HG03558 (cell line): Measurements from ENCODE around the gene HINFP.
"Not testable (repeated sequence)": the region's sequence is repeated elsewhere in the genome, so short reads cannot be mapped to it uniquely, and the experiment has no call there.

ENCODE experiments used
- ATAC-seq: cut with Tn5 transposase; IDR thresholded peaks from one replicate; pipeline ENCODE4 v1.9.1; 2021; ENCODE audit warnings: moderate number of reproducible peaks; ENCODE audit not compliant: unreplicated experiment; ENCODE audit errors: extremely low read depth

The HINFP gene

DNA sequence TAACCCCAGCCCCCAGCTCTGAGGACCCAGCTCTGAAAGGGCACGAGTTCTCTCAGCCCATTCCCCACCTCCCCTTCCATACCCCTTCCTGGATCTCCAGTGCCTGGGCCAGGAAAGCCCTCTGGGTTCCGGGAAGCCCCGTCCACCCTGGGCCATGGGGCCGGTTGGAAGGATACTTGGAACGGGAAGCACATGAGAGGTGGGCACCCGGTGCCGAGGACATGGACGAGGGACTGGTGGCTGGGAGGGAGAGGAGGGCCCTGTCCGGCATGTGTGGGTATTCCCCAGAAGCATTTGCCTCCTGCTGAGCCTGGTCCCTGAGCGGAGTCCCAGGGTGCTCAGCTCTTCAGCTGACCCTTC is 5.2 kb upstream of the HINFP start:
- no peak for ATAC-seq

GRCh38 chr11:119116601-119117000 is 4.8 kb upstream of the HINFP start:
- ATAC-seq = no peak

- ATAC-seq = no peak
Measured at GRCh38 chr11:119117004-119117706, 4.2 kb upstream of the HINFP start.

GRCh38 chr11:119118227-119118626 is 3.2 kb upstream of the HINFP start:
- ATAC-seq = no peak

DNA sequence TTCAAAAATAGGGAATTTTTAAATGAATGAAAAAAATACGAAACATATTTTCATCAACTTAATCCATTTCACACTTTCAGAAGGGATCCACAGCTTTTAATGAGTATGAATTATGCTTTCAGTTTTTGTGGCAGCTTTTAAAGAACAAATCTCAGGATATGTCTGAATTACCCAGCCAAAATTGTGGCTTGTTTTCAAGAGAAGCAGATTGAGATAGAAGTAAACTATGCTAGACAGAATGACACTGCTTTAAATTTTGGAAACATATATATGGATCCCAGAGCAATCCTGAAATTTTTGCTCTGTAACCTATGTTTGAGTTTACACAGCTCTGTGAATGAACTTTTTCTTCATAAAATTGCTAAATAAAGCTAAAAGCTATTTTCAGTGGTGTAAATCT is 2.4 kb upstream of the HINFP start:
- ATAC-seq = no peak

- ATAC-seq = no peak
Measured at GRCh38 chr11:119120639-119121007, 757 bp upstream of the HINFP start.

DNA sequence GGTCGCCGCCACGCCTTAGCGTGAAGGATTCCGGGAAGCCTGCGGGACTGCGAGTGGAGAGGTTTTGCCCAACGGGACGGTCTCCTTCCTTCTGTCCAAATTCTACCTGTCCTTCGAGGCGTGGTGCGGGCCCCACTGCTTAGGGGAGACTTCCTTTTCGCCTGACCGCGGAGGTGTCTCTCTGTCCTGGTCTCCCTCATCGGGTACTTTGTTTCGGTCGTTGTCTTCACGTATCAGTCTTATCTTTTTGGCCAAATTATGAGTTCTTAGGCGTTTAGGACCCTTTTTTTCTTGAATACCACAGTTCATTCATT is 388 bp downstream of the HINFP start:
- no peak for ATAC-seq

- no peak for ATAC-seq
Measured at GRCh38 chr11:119125821-119126220, 4.4 kb downstream of the HINFP start.

DNA sequence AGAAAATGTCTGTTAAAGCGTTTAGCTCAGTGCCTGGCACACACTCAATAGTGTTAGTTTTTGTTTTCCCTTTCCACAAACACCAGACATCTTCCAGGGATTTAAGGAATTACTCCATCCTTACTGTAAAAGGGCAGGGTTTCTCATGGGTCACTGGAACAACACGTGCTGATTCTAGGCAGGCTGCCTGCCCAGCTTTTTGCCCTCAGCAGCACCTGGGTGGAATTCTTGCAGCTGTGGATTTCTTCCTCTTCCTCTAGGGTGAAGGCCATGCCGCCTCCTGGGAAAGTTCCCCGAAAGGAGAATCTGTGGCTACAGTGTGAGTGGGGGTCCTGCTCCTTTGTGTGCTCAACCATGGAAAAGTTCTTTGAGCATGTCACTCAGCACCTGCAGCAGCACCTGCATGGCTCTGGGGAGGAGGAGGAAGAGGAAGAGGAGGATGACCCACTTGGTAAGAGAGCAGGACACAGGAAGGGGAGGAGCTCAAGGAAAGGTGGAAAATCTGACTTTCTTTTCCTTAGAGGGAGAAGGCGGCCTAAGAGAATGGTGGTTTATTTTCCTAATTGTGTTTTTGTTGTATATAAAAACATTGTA is 5.4 kb downstream of the HINFP start:
- ATAC-seq = no peak

GRCh38 chr11:119130662-119131061 is 9.3 kb downstream of the HINFP start:
- no peak for ATAC-seq

GRCh38 chr11:119134389-119134978 is 13.1 kb downstream of the HINFP start:
- no peak for ATAC-seq

DNA sequence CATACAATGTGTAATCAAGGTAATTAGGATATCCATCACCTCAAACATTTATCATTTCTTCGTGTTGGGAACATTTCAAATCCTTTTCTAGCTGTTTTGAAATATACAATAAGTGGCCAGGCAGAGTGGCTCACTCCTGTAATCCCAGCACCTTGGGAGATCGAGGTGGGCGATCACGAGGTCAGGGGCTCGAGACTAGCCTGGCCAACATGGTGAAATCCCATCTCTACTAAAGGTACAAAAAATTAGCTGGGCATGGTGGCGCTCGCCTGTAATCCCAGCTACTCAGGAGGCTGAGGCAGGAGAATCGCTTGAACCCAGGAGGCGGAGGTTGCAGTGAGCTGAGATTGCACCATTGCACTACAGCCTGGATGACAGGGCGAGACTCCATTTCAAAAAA is 17.9 kb downstream of the HINFP start:
- not testable (repeated sequence) for ATAC-seq

DNA sequence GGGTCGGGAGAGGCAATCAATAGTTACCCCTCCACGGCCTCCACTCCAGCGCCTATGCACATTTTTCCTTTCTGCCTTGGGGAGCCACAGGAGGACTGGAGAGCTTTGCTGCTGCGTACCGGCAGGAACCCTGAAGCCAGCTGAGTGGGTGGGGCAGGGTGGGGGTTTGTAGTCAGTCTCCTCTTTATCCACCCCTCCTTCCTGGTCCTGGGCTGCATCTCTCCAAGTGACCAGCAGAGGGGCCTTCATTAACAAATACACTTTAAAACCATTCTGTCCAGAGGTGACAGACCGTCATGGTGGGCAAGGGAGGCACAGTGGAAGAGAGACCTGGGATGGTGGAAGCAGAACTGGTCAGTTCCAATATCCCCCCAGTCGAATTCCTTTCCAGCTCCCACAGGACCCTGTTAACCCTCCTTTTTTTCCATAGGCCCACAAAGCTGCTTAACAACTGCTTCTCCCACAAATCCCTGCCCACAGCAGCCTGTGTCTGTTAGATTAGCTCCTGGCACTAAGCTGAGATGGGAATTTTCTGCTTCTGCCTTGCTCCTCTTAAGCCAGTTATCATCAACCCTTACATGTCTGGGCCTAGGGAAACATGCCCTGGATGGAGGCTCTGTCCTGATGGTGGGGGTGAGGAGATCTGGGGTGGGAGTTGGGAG is 23.6 kb downstream of the HINFP start:
- ATAC-seq = no peak

DNA sequence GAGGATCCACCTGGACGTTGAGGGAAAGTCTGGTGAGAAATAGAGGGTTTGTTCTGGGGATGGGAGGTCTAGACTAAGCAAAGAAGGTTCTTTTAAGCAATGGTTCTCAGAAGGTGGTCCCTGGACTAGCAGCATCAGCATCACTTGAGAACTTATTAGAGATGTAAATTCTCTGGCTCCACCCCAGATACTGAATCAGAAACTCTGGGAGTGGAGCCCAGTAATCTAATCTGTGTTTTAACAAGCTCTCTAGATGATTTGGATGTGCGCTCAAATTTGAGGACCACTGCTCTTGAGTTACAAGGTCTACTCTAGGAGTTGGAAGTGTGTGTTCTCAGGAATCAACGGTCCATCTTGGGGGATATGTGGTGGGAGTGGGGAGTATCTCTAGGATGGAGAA is 24.2 kb downstream of the HINFP start:
- ATAC-seq = no peak

DNA sequence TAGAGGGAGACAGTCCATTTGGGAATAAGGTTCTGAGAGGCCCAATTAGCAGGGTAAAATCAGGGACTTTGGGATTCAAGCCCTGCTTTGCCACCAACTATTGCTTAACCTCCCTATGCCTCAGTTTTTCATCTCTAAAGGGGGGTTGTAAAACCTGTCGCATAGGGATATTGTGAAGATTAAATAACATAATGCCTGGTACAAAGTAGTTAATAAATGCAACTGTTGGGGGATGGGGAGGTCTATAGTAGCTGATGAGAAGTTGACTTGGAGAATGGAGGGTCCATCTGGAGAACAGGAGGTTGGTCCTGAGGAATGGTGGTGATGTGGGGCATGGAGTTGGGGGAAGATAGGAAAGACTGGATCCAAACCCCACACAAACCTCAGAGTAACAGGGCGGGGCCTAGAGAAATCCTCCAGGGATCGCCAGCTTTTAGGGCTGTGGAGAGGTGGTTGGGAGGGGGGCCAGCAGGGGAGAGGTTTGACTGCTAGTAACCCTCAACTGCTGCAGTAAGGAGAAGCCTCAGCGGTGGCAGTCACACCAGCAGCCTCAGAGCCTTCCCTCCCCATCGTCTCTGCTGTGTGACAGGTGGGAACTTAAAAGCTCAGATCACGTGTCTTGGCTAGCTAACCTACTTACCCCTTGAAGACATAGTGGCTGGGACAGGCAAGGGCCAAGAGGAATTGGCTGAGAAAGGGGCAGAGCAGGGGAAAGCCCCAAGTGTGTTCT is 26.4 kb downstream of the HINFP start:
- no peak for ATAC-seq

- ATAC-seq = no peak
Measured at GRCh38 chr11:119148720-119149017, 27.3 kb downstream of the HINFP start.

DNA sequence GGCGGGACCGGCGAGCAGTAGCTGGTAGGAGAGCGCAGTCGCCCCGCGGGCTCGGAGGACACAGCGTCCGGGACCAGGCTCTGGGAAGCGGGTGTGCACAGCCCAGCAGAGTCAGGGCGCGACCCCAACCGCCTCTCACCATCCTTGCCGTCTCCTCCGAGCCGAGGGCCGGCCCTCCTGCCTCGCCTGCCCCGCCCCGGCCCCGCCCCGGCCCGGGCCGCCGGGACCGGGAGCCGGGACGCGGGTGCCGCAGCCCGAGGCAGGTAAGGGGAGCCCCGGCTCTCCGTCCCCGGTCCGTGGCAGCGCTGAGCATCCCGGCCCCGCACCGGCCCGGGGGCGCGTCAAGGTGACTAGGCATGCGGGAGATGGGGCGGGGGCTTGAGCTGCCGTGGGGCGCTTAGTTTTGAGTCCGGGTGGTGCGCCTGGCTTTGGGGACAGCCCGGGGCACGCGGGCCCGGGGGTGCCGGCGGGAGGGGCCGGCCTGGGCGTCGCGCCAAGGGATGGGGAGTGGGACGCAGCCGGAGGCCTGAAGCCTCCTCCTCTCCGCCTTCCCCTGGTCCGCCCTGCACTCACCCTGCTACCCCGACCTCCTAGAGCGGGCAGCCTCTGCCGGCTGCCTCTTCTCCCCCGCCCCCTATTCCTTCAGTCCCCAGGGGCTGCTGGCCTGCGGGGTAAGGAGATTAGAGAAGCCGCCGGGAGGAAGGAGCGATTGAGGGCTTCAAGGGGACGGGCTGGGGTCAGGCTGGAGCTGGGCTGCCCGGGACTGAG is 27.8 kb downstream of the HINFP start, which contains the start of gene ABCG4:
Gene ABCG4, plus strand, starts transcription at position 35 of the 768 bp plus-strand sequence. CDS start 914 bp downstream, outside the sequence.
- ATAC-seq = no peak

- ATAC-seq = no peak
Measured at GRCh38 chr11:119149786-119150275, 28.5 kb downstream of the HINFP start.

GRCh38 chr11:119152043-119152442 is 30.7 kb downstream of the HINFP start:
- no peak for ATAC-seq

DNA sequence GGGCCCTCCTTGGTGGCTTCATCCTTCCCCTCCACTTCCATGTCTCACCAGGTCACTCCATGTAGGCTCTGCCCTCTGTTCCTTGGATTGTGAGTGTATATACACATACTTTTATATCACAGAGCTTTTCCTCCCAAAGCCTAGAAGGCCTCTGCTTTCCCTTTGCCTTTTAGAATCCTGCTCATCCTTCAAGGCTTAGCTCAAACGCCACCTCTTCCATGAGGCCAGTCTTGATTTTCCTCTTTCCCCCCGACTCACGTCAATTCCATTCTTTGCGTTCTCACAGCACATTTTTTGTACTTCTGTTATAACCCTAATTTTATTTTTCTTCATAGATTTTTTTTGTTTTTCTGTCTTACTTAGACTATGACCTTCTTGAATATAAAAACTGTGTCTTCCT is 31.2 kb downstream of the HINFP start:
- no peak for ATAC-seq
